Measurements from ENCODE around the gene S100A3.
"Not testable (repeated sequence)": the region's sequence is repeated elsewhere in the genome, so short reads cannot be mapped to it uniquely, and the experiment has no call there.

DNA sequence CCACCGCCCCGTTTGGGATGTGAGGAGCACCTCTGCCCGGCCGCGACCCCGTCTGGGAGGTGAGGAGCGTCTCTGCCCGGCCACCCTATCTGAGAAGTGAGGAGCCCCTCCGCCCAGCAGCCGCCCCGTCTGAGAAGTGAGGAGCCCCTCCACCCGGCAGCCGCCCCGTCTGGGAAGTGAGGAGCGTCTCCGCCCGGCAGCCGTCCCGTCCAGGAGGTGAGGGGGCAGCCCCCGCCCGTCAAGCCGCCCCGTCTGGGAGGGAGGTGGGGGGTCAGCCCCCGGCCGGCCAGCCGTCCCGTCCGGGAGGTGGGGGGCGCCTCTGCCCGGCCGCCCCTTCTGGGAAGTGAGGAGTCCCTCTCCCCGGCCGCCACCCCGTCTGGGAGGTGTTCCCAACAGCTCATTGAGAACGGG is 26.0 kb upstream of the S100A3 start:
- not testable (repeated sequence) for TF ChIP-seq CTCF (IDR thresholded peaks at IDR 0.05); POLR2AphosphoS5 (IDR thresholded peaks at IDR 0.05; ENCODE audit: low read depth, low read length); REST (IDR thresholded peaks at IDR 0.05; ENCODE audit: insufficient read depth in 1 of 2, low read depth in 2 of 2, low read length in 1 of 2); SIN3A (IDR thresholded peaks at IDR 0.05; ENCODE audit: borderline replicate concordance, insufficient read depth, low read depth, low read length)
